H9 (cell line): ENCODE results near the gene SEMA7A. TPM values are rescaled to one million over a fixed set of nuclear protein-coding genes. Genes with fewer than 3 reads are reported as not detected.

ENCODE experiments used
- DNase-seq: peaks from one replicate; pipeline ENCODE4 v3.0.0-alpha.2; 2017
- H2AFZ ChIP-seq: one replicate; pipeline ENCODE4 v1.6.1; 2013; ENCODE audit warnings: mild to moderate bottlenecking, low read length, control low read depth, moderate library complexity
- H2AK5ac ChIP-seq: 2 replicates; pipeline ENCODE4 v1.6.1; 2013; ENCODE audit warnings: low read length, control low read depth, mixed read lengths; ENCODE audit not compliant: insufficient read length
- H2BK120ac ChIP-seq: one replicate; pipeline ENCODE4 v1.6.1; 2013; ENCODE audit warnings: low read depth, mild to moderate bottlenecking, low read length, control low read depth, inconsistent platforms; ENCODE audit not compliant: poor library complexity, severe bottlenecking
- H2BK12ac ChIP-seq: 2 replicates; pipeline ENCODE4 v1.6.1; 2013; ENCODE audit warnings: low read length, control low read depth, mixed read lengths, low read depth; ENCODE audit not compliant: insufficient read length
- H2BK15ac ChIP-seq: 2 replicates; pipeline ENCODE4 v1.6.1; 2013; ENCODE audit warnings: low read depth, low read length, control low read depth
- H2BK20ac ChIP-seq: one replicate; pipeline ENCODE4 v1.6.1; 2013; ENCODE audit warnings: low read depth, mild to moderate bottlenecking, low read length, control low read depth, inconsistent platforms; ENCODE audit not compliant: poor library complexity, severe bottlenecking
- H2BK5ac ChIP-seq: 2 replicates; pipeline ENCODE4 v1.6.1; 2013; ENCODE audit warnings: low read length, control low read depth, mixed read lengths; ENCODE audit not compliant: insufficient read length
- H3K14ac ChIP-seq: 2 replicates; pipeline ENCODE4 v1.6.1; 2013; ENCODE audit warnings: low read length, control low read depth; ENCODE audit not compliant: insufficient read depth
- H3K18ac ChIP-seq: 2 replicates; pipeline ENCODE4 v1.6.1; 2013; ENCODE audit warnings: low read depth, mild to moderate bottlenecking, mixed read lengths, low read length, control low read depth; ENCODE audit not compliant: insufficient read length
- H3K23ac ChIP-seq: 2 replicates; pipeline ENCODE4 v1.6.1; 2013; ENCODE audit warnings: low read length, control low read depth, mixed read lengths, low read depth; ENCODE audit not compliant: insufficient read length
- H3K23me2 ChIP-seq: 2 replicates; pipeline ENCODE4 v1.6.1; 2013; ENCODE audit warnings: low read depth, mild to moderate bottlenecking, mixed read lengths, low read length, control low read depth; ENCODE audit not compliant: insufficient read length, poor library complexity, severe bottlenecking
- H3K27ac ChIP-seq: 2 replicates; pipeline ENCODE4 v1.5.1; 2013; ENCODE audit warnings: low read length, control low read depth, mixed read lengths, low read depth; ENCODE audit not compliant: insufficient read length
- H3K27me3 ChIP-seq: 2 replicates; pipeline ENCODE4 v1.6.1; 2013; ENCODE audit warnings: low read length, control low read depth, inconsistent platforms; ENCODE audit not compliant: insufficient read depth
- H3K4ac ChIP-seq: 2 replicates; pipeline ENCODE4 v1.6.1; 2013; ENCODE audit warnings: low read depth, mild to moderate bottlenecking, control low read depth, inconsistent platforms, low read length, moderate library complexity
- H3K4me1 ChIP-seq: 2 replicates; pipeline ENCODE4 v1.6.1; 2013; ENCODE audit warnings: low read length, control low read depth, inconsistent platforms; ENCODE audit not compliant: insufficient read depth
- H3K4me2 ChIP-seq: 2 replicates; pipeline ENCODE4 v1.6.1; 2013; ENCODE audit warnings: low read length, control low read depth, mixed read lengths; ENCODE audit not compliant: insufficient read length, insufficient read depth
- H3K56ac ChIP-seq: 2 replicates; pipeline ENCODE4 v1.6.1; 2013; ENCODE audit warnings: low read depth, mild to moderate bottlenecking, mixed read lengths, low read length, control low read depth; ENCODE audit not compliant: insufficient read length
- H3K79me1 ChIP-seq: 2 replicates; pipeline ENCODE4 v1.6.1; 2013; ENCODE audit warnings: low read depth, mild to moderate bottlenecking, moderate library complexity, low read length, control low read depth, inconsistent platforms; ENCODE audit not compliant: insufficient read depth, poor library complexity, severe bottlenecking
- H3K79me2 ChIP-seq: 2 replicates; pipeline ENCODE4 v1.6.1; 2013; ENCODE audit warnings: low read length, control low read depth, inconsistent platforms; ENCODE audit not compliant: insufficient read depth
- H3K9ac ChIP-seq: 2 replicates; pipeline ENCODE4 v1.6.1; 2013; ENCODE audit warnings: low read length, control low read depth, mixed read lengths; ENCODE audit not compliant: insufficient read length; ENCODE audit errors: extremely low read depth
- H3K9me3 ChIP-seq: one replicate; pipeline ENCODE4 v1.6.1; 2013; ENCODE audit warnings: low read depth, low read length, inconsistent platforms; ENCODE audit not compliant: control insufficient read depth
- H3T11ph ChIP-seq: one replicate; pipeline ENCODE4 v1.6.1; 2013; ENCODE audit warnings: mild to moderate bottlenecking, low read length, control low read depth, inconsistent platforms
- H4K20me1 ChIP-seq: one replicate; pipeline ENCODE4 v1.6.1; 2013; ENCODE audit not compliant: control insufficient read depth, insufficient read length, insufficient read depth
- H4K5ac ChIP-seq: 2 replicates; pipeline ENCODE4 v1.6.1; 2013; ENCODE audit warnings: low read depth, mild to moderate bottlenecking, mixed read lengths, low read length, control low read depth; ENCODE audit not compliant: insufficient read length
- H4K8ac ChIP-seq: replicated peaks from 2 replicates; pipeline ENCODE4 v1.6.1; 2013; ENCODE audit warnings: low read length, control low read depth, mixed read lengths, low read depth; ENCODE audit not compliant: insufficient read length
- H4K91ac ChIP-seq: 2 replicates; pipeline ENCODE4 v1.6.1; 2013; ENCODE audit warnings: low read depth, mild to moderate bottlenecking, moderate library complexity, mixed read lengths, low read length, control low read depth; ENCODE audit not compliant: insufficient read length
- H3K27ac Mint-ChIP-seq, 3 experiments: 2 replicates in 2 of 3; 3 replicates in 1 of 3; pipeline ENCODE4 v1.8.0; 2020 to 2021; ENCODE audit warnings: mixed read lengths in 3 of 3, mild to moderate bottlenecking in 1 of 3, moderate library complexity in 1 of 3
- H3K27me3 Mint-ChIP-seq: 2 replicates; pipeline ENCODE4 v1.8.0; 2021; ENCODE audit warnings: low read depth, mild to moderate bottlenecking, moderate library complexity, mixed read lengths
- H3K36me3 Mint-ChIP-seq, 3 experiments: 2 replicates in 2 of 3; 3 replicates in 1 of 3; pipeline ENCODE4 v1.8.0; 2020 to 2021; ENCODE audit warnings: low read depth in 3 of 3, mixed read lengths in 3 of 3; ENCODE audit not compliant: insufficient read depth in 1 of 3
- H3K4me1 Mint-ChIP-seq, 2 experiments: 2 replicates each; pipeline ENCODE4 v1.8.0; 2020; ENCODE audit warnings: mixed read lengths in 2 of 2
- H3K4me3 Mint-ChIP-seq, 2 experiments: 2 replicates in 1 of 2; 3 replicates in 1 of 2; pipeline ENCODE4 v1.8.0; 2020 to 2021; ENCODE audit warnings: mild to moderate bottlenecking in 2 of 2, mixed read lengths in 2 of 2, moderate library complexity in 1 of 2
- H3K9me3 Mint-ChIP-seq, 2 experiments: 2 replicates in 1 of 2; 3 replicates in 1 of 2; pipeline ENCODE4 v1.8.0; 2020; ENCODE audit warnings: mild to moderate bottlenecking in 2 of 2, mixed read lengths in 2 of 2, moderate library complexity in 1 of 2
- CTCF ChIP-seq: fragments of 200-600 bp; sonication (generic); conservative IDR thresholded peaks from 3 replicates; pipeline ENCODE4 v1.8.0; 2021; ENCODE audit warnings: antibody characterized with exemption, mild to moderate bottlenecking
- WGBS: extraction: QIAGEN DNeasy Blood & Tissue Kit; methylation state at CpG from one replicate; pipeline ENCODE4 v1.1.7; 2013; ENCODE audit warnings: missing lambda C conversion rate, low lambda C conversion rate, mixed read lengths; ENCODE audit not compliant: insufficient read length; ENCODE audit errors: extremely low coverage; 5-methylcytosine and 5-hydroxymethylcytosine counted together
- total RNA-seq: library from RNA; stranded (reverse); gene quantifications from 2 replicates; pipeline ENCODE4 v1.2.1, GENCODE V29; 2021

The SEMA7A gene
- total RNA-seq, 1 experiment from 2014 or later: 5.7 TPM

GRCh38 chr15:74406517-74406916 lies 27.2 kb downstream of the SEMA7A start:
- no peak overlapping the region for H2BK120ac ChIP-seq
- no peaks in the 10 kb centered on the region for H3K9me3 Mint-ChIP-seq
- no peaks in the 10 kb centered on the region for H3K79me1 ChIP-seq
- no peak overlapping the region for H3K4me3 Mint-ChIP-seq
- no peak overlapping the region for H2BK5ac ChIP-seq
- H3K4me2 ChIP-seq: no peak overlapping the region
- no peak overlapping the region for H3K27ac Mint-ChIP-seq
- peaks cover 3 to 5% (median 3%) of the 10 kb centered on the region in 3 experiments; a peak in 3 of 7 replicates for H3K36me3 Mint-ChIP-seq
- H3K4me1 ChIP-seq: no peaks in the 10 kb centered on the region; the same call in 1 of the 2 replicates
- H3K56ac ChIP-seq: no peak overlapping the region
- no peaks in the 10 kb centered on the region for H3K23me2 ChIP-seq
- H3K4ac ChIP-seq: no peak overlapping the region
- no peak overlapping the region for H3K14ac ChIP-seq
- no peak overlapping the region for H4K8ac ChIP-seq
- no peak overlapping the region for H3K27ac ChIP-seq
- H3T11ph ChIP-seq: no peak overlapping the region
- H3K4me1 Mint-ChIP-seq: peaks cover 9 to 27% of the 10 kb centered on the region in 2 experiments
- no peaks in the 10 kb centered on the region; the same call in 1 of the 2 replicates for H3K27me3 Mint-ChIP-seq
- no peak overlapping the region for H2BK12ac ChIP-seq
- no CpG with 5 or more reads among the region's 4 CpGs for WGBS
- no peak overlapping the region for H4K91ac ChIP-seq
- H3K79me2 ChIP-seq: no peaks in the 10 kb centered on the region
- DNase-seq: no peak
- H2BK20ac ChIP-seq: no peak overlapping the region
- H2BK15ac ChIP-seq: no peak overlapping the region
- no peak overlapping the region for H4K5ac ChIP-seq
- no peak overlapping the region for H2AFZ ChIP-seq
- H4K20me1 ChIP-seq: no peaks in the 10 kb centered on the region
- H2AK5ac ChIP-seq: no peak overlapping the region
- H3K27me3 ChIP-seq: no peaks in the 10 kb centered on the region
- H3K9me3 ChIP-seq: no peaks in the 10 kb centered on the region
- no peak overlapping the region for H3K9ac ChIP-seq
- no peak overlapping the region for H3K23ac ChIP-seq
- no peak for TF ChIP-seq CTCF
- H3K18ac ChIP-seq: no peak overlapping the region
